Dermis microvascular lymphatic vessel endothelial cell (primary cell): Measurements from ENCODE around the gene FASTKD2. TPM values are rescaled to one million over a fixed set of nuclear protein-coding genes. Genes with fewer than 3 reads are reported as not detected.

Source experiments
- DNase-seq, 2 donors: peaks; one replicate each; pipeline versions ENCODE4 v3.0.0 to v3.0.0-alpha.2; 2010; ENCODE audit warnings: low read depth in 2 of 2
- total RNA-seq: library from RNA; depleted of rRNA; stranded (reverse); fragments of >200 nt; gene quantifications from 2 replicates; pipeline ENCODE4 v1.2.1, GENCODE V29; 2014

FASTKD2 gene
- total RNA-seq, 1 donor from 2014 or later: 27.6 TPM

- no peak for DNase-seq
Measured at GRCh38 chr2:206836722-206837121, 71.3 kb downstream of the FASTKD2 start.

DNA sequence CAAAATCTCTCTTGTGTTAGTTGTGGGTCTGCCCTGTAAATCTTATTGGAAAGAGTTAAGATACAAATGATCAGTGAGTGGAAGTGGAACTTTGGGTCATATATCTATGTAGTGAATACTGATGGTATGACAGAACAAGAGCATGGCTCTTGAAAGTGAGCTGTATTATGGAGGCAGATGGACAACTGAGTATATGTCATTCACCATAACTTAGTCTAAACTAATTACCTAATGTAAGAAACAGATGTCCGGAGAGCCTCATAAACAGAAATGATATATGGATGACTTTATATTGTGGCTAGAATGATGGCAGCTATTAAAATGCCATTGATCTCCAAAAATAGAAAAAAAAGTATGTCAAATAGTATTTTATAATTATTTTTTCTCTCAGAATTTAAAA lies 72.4 kb downstream of the FASTKD2 start:
- no peak for DNase-seq

DNA sequence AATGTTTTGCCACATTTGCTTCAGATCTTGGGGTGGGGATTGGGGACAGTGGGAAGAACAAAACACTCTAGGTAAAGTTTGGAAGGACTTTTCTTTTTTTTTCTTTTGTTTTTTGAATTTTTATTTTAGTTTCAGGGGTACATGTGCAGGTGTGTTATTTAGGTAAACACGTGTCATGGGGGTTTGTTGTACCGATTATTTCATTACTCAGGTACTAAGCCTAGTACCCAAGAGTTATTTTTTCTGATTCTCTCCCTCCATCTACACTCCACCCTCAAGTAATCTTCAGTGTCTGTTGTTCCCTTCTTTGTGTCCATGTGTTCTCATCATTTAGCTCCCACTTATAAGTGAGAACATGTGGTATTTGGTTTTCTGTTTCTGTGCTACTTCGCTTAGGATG lies 73.3 kb downstream of the FASTKD2 start:
- DNase-seq: no peak

DNA sequence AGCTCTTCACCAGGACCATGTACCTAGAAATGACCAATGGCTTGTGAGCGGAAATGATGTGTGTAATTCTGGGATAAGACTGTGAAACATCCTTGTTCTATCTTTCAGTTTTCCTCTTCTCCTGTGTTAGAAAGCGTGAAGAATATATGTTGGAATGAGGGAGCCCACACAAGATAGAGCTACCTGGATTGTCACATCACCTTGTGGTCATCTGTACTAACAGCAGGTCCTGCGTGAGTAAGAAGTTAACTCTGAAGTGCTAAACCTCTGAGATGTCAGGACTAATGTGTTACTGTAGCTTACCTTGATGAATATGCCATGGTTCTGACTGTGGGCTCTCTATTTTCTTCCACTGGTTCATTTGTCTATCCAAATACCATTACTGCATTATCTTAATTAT lies 75.6 kb downstream of the FASTKD2 start:
- DNase-seq: no peak

Other genes with a start within 250 kb of the FASTKD2 start
- gene FAM237A, start 123.1 kb upstream of the FASTKD2 start, total RNA-seq: not detected in 2 replicates
- gene DYTN, start 47.2 kb upstream of the FASTKD2 start, total RNA-seq: not detected in 2 replicates
- 0.13 TPM in 2 replicates for gene MDH1B, start 278 bp upstream of the FASTKD2 start, total RNA-seq
- gene CPO, start 173.9 kb downstream of the FASTKD2 start, total RNA-seq: not detected in 2 replicates